SK-N-SH treated with all-trans-retinoic acid at 6 μM for 48 hours (cell line): ENCODE data around the gene PSMD12.

Source experiments
- ATAC-seq: fragments of 200-7000 bp; cut with Tn5 transposase; 3 replicates; pipeline ENCODE4 v1.9.1; 2020; ENCODE audit warnings: mild to moderate bottlenecking, moderate library complexity
- ARNTL ChIP-seq: fragments of 450-650 bp; formaldehyde crosslinking; IDR thresholded peaks from 2 replicates; pipeline ENCODE4 v1.5.0; 2020; ENCODE audit warnings: low read depth, mild to moderate bottlenecking, moderate library complexity, borderline replicate concordance
- BACH2 ChIP-seq: fragments of 250-450 bp; sonication (Bioruptor Pico); IDR thresholded peaks from 2 replicates; pipeline ENCODE4 v1.9.0; 2021; ENCODE audit warnings: mild to moderate bottlenecking, borderline replicate concordance
- CSDC2 ChIP-seq: fragments of 250-450 bp; sonication (Bioruptor Pico); IDR thresholded peaks from 2 replicates; pipeline ENCODE4 v1.5.0; 2020; ENCODE audit warnings: mild to moderate bottlenecking, moderate library complexity
- ESRRG ChIP-seq: fragments of 250-450 bp; sonication (Bioruptor Pico); IDR thresholded peaks from 2 replicates; pipeline ENCODE4 v1.6.1; 2021; ENCODE audit warnings: mild to moderate bottlenecking
- GLIS3 ChIP-seq: fragments of 250-450 bp; sonication (Bioruptor Pico); IDR thresholded peaks from 2 replicates; pipeline ENCODE4 v1.5.0; 2020; ENCODE audit warnings: mild to moderate bottlenecking, moderate library complexity
- ISL1 ChIP-seq: fragments of 250-450 bp; sonication (Bioruptor Pico); IDR thresholded peaks from 2 replicates; pipeline ENCODE4 v2.1.2; 2022; ENCODE audit warnings: mild to moderate bottlenecking, moderate library complexity
- OSR1 ChIP-seq: fragments of 250-450 bp; sonication (Bioruptor Pico); IDR thresholded peaks from 2 replicates; pipeline ENCODE4 v1.8.0; 2022; ENCODE audit warnings: moderate library complexity, mild to moderate bottlenecking, inconsistent platforms
- PPARA ChIP-seq: fragments of 250-450 bp; sonication (Bioruptor Pico); IDR thresholded peaks from 2 replicates; pipeline ENCODE4 v1.5.0; 2020; ENCODE audit warnings: mild to moderate bottlenecking, borderline replicate concordance
- RARB ChIP-seq: fragments of 250-450 bp; sonication (Bioruptor Pico); IDR thresholded peaks from 2 replicates; pipeline ENCODE4 v1.8.0; 2021; ENCODE audit warnings: mild to moderate bottlenecking, moderate library complexity
- SNAI2 ChIP-seq: fragments of 250-450 bp; sonication (Bioruptor Pico); IDR thresholded peaks from 2 replicates; pipeline ENCODE4 v1.5.0; 2020; ENCODE audit warnings: mild to moderate bottlenecking, moderate library complexity
- TCF4 ChIP-seq: fragments of 250-450 bp; sonication (Bioruptor Pico); IDR thresholded peaks from 2 replicates; pipeline ENCODE4 v1.8.0; 2021; ENCODE audit warnings: mild to moderate bottlenecking, moderate library complexity, borderline replicate concordance
- TOX ChIP-seq: fragments of 250-450 bp; sonication (Bioruptor Pico); IDR thresholded peaks from 2 replicates; pipeline ENCODE4 v1.8.0; 2021; ENCODE audit warnings: mild to moderate bottlenecking, moderate library complexity, borderline replicate concordance
- ZC3H10 ChIP-seq: fragments of 250-450 bp; sonication (Bioruptor Pico); IDR thresholded peaks from 2 replicates; pipeline ENCODE4 v1.5.1; 2021; ENCODE audit warnings: mild to moderate bottlenecking, moderate library complexity
- ZFP3 ChIP-seq: fragments of 250-450 bp; sonication (Bioruptor Pico); IDR thresholded peaks from 2 replicates; pipeline ENCODE4 v1.5.0; 2020; ENCODE audit warnings: mild to moderate bottlenecking, moderate library complexity
- ZFP30 ChIP-seq: fragments of 450-650 bp; formaldehyde crosslinking; IDR thresholded peaks from 2 replicates; pipeline ENCODE4 v1.5.0; 2022; ENCODE audit warnings: mild to moderate bottlenecking, moderate library complexity
- ZNF565 ChIP-seq: fragments of 450-650 bp; formaldehyde crosslinking; conservative IDR thresholded peaks from 2 replicates; pipeline ENCODE4 v1.5.0; 2020; ENCODE audit warnings: low read depth, mild to moderate bottlenecking, moderate library complexity
- ZNF70 ChIP-seq: fragments of 450-650 bp; formaldehyde crosslinking; IDR thresholded peaks from 2 replicates; pipeline ENCODE4 v1.5.0; 2020; ENCODE audit warnings: mild to moderate bottlenecking, moderate library complexity
- ZNF8 ChIP-seq: fragments of 450-650 bp; formaldehyde crosslinking; IDR thresholded peaks from 2 replicates; pipeline ENCODE4 v1.5.0; 2020; ENCODE audit warnings: mild to moderate bottlenecking, moderate library complexity
- TF ChIP-seq, protein P1 (sequence below): fragments of 250-450 bp; sonication (Bioruptor Pico); IDR thresholded peaks from 2 replicates; pipeline ENCODE4 v1.5.1; 2020; ENCODE audit warnings: low read depth, mild to moderate bottlenecking, moderate library complexity
- TF ChIP-seq, protein P2 (sequence below): fragments of 250-450 bp; sonication (Bioruptor Pico); IDR thresholded peaks from 2 replicates; pipeline ENCODE4 v1.5.1; 2021; ENCODE audit warnings: mild to moderate bottlenecking, moderate library complexity
- TF ChIP-seq, protein P3 (sequence below): fragments of 250-450 bp; sonication (Bioruptor Pico); IDR thresholded peaks from 2 replicates; pipeline ENCODE4 v1.8.0; 2020; ENCODE audit warnings: mild to moderate bottlenecking, moderate library complexity, borderline replicate concordance
- TF ChIP-seq, protein P4 (sequence below): fragments of 250-450 bp; sonication (Bioruptor Pico); IDR thresholded peaks from 2 replicates; pipeline ENCODE4 v1.5.0; 2020; ENCODE audit warnings: mild to moderate bottlenecking, moderate library complexity

PSMD12 gene

DNA sequence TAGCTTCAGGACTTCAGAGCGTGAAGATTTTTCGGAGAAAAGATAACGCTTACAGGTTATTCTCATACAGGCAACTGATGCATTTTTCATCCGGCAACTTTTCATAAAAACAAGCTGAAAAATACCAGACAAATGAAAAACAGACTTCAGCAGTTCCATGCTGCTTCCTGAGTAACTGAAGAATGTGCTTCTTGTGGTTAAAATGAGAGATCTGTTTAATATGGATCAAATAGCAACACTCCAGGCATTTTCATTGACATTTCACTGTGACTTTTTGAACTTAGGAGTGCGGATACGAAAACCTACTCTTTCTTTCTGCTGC, 10.0 kb upstream of the PSMD12 start:
- peak; percentile 35; the same call in 1 of the 2 replicates for TF ChIP-seq TCF4 (CRISPR knock-in tag)
- no peak for TF ChIP-seq ZFP30 (CRISPR knock-in tag)
- TF ChIP-seq ISL1 (CRISPR knock-in tag), result 0 out of 2 replicates have a peak, but pooled peaks have one; percentile 13
- peak; percentile 61 for ATAC-seq

- TF ChIP-seq BACH2 (CRISPR knock-in tag) (no peak), GLIS3 (no peak), SNAI2 (CRISPR knock-in tag) (no peak), ISL1 (CRISPR knock-in tag) (no peak), CSDC2 (no peak), ZC3H10 (CRISPR knock-in tag) (no peak), PPARA (CRISPR knock-in tag) (no peak), ZFP30 (CRISPR knock-in tag) (no peak), RARB (CRISPR knock-in tag) (no peak), ARNTL (CRISPR knock-in tag) (no peak), ZNF565 (CRISPR knock-in tag) (no peak), ZNF70 (CRISPR knock-in tag) (no peak), TCF4 (CRISPR knock-in tag) (no peak), OSR1 (CRISPR knock-in tag) (no peak), TOX (CRISPR knock-in tag) (no peak)
- TF ChIP-seq, protein P1, sequence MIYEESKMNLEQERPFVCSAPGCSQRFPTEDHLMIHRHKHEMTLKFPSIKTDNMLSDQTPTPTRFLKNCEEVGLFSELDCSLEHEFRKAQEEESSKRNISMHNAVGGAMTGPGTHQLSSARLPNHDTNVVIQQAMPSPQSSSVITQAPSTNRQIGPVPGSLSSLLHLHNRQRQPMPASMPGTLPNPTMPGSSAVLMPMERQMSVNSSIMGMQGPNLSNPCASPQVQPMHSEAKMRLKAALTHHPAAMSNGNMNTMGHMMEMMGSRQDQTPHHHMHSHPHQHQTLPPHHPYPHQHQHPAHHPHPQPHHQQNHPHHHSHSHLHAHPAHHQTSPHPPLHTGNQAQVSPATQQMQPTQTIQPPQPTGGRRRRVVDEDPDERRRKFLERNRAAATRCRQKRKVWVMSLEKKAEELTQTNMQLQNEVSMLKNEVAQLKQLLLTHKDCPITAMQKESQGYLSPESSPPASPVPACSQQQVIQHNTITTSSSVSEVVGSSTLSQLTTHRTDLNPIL (CRISPR knock-in tag), result no peak
- TF ChIP-seq, protein P2, sequence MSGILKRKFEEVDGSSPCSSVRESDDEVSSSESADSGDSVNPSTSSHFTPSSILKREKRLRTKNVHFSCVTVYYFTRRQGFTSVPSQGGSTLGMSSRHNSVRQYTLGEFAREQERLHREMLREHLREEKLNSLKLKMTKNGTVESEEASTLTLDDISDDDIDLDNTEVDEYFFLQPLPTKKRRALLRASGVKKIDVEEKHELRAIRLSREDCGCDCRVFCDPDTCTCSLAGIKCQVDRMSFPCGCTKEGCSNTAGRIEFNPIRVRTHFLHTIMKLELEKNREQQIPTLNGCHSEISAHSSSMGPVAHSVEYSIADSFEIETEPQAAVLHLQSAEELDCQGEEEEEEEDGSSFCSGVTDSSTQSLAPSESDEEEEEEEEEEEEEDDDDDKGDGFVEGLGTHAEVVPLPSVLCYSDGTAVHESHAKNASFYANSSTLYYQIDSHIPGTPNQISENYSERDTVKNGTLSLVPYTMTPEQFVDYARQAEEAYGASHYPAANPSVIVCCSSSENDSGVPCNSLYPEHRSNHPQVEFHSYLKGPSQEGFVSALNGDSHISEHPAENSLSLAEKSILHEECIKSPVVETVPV, result no peak
- TF ChIP-seq, protein P3, sequence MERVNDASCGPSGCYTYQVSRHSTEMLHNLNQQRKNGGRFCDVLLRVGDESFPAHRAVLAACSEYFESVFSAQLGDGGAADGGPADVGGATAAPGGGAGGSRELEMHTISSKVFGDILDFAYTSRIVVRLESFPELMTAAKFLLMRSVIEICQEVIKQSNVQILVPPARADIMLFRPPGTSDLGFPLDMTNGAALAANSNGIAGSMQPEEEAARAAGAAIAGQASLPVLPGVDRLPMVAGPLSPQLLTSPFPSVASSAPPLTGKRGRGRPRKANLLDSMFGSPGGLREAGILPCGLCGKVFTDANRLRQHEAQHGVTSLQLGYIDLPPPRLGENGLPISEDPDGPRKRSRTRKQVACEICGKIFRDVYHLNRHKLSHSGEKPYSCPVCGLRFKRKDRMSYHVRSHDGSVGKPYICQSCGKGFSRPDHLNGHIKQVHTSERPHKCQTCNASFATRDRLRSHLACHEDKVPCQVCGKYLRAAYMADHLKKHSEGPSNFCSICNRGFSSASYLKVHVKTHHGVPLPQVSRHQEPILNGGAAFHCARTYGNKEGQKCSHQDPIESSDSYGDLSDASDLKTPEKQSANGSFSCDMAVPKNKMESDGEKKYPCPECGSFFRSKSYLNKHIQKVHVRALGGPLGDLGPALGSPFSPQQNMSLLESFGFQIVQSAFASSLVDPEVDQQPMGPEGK (CRISPR knock-in tag), result no peak
- no peak for ATAC-seq
These were observed 9.3 kb upstream of the PSMD12 start for GRCh38 chr17:67375716-67376115.

- no peak for ATAC-seq
- no peak for TF ChIP-seq GLIS3
- TF ChIP-seq, protein P1 (CRISPR knock-in tag), result no peak
- TF ChIP-seq TOX (CRISPR knock-in tag), result no peak
- TF ChIP-seq RARB (CRISPR knock-in tag), result no peak
- no peak for TF ChIP-seq ESRRG
- TF ChIP-seq SNAI2 (CRISPR knock-in tag), result no peak
- no peak for TF ChIP-seq ZFP3 (CRISPR knock-in tag)
These were observed 8.7 kb upstream of the PSMD12 start for GRCh38 chr17:67375054-67375427.

GRCh38 chr17:67374329-67375053, 8.1 kb upstream of the PSMD12 start:
- ATAC-seq, result peak; percentile 63
- TF ChIP-seq, protein P3 (CRISPR knock-in tag), result 0 out of 2 replicates have a peak, but pooled peaks have one; percentile 41
- no peak for TF ChIP-seq ZFP3 (CRISPR knock-in tag)
- 0 out of 2 replicates have a peak, but pooled peaks have one; percentile 19 for TF ChIP-seq ZNF8 (CRISPR knock-in tag)
- TF ChIP-seq ZNF70 (CRISPR knock-in tag), result no peak
- TF ChIP-seq, protein P4, sequence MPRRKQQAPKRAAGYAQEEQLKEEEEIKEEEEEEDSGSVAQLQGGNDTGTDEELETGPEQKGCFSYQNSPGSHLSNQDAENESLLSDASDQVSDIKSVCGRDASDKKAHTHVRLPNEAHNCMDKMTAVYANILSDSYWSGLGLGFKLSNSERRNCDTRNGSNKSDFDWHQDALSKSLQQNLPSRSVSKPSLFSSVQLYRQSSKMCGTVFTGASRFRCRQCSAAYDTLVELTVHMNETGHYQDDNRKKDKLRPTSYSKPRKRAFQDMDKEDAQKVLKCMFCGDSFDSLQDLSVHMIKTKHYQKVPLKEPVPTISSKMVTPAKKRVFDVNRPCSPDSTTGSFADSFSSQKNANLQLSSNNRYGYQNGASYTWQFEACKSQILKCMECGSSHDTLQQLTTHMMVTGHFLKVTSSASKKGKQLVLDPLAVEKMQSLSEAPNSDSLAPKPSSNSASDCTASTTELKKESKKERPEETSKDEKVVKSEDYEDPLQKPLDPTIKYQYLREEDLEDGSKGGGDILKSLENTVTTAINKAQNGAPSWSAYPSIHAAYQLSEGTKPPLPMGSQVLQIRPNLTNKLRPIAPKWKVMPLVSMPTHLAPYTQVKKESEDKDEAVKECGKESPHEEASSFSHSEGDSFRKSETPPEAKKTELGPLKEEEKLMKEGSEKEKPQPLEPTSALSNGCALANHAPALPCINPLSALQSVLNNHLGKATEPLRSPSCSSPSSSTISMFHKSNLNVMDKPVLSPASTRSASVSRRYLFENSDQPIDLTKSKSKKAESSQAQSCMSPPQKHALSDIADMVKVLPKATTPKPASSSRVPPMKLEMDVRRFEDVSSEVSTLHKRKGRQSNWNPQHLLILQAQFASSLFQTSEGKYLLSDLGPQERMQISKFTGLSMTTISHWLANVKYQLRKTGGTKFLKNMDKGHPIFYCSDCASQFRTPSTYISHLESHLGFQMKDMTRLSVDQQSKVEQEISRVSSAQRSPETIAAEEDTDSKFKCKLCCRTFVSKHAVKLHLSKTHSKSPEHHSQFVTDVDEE, result no peak; the same call in 1 of the 2 replicates
